Upper lobe of right lung (tissue), 1 donor: ENCODE results near the gene SGF29. TPM values are rescaled to one million over a fixed set of nuclear protein-coding genes. Genes with fewer than 3 reads are reported as not detected.
A peak's percentile ranks its signal among the peaks of the same experiment; 100 is the strongest.

ENCODE experiments used
- ATAC-seq: fragments of 200-7000 bp; cut with Tn5 transposase; one replicate; pipeline ENCODE4 v1.9.1; 2020; ENCODE audit warnings: mild to moderate bottlenecking, moderate library complexity
- DNase-seq: peaks from one replicate; pipeline ENCODE4 v3.0.0-alpha.2; 2020
- H3K27ac ChIP-seq: fragments of 200-600 bp; one replicate; pipeline ENCODE4 v1.8.0; 2022
- H3K27me3 ChIP-seq: fragments of 200-600 bp; one replicate; pipeline ENCODE4 v1.8.0; 2022; ENCODE audit warnings: mild to moderate bottlenecking
- H3K36me3 ChIP-seq: fragments of 200-600 bp; one replicate; pipeline ENCODE4 v1.8.0; 2022
- H3K4me1 ChIP-seq: fragments of 200-600 bp; one replicate; pipeline ENCODE4 v1.8.0; 2022
- H3K4me3 ChIP-seq: fragments of 200-600 bp; one replicate; pipeline ENCODE4 v1.8.0; 2022; ENCODE audit warnings: mild to moderate bottlenecking
- H3K9me3 ChIP-seq: fragments of 200-600 bp; one replicate; pipeline ENCODE4 v1.8.0; 2022
- CTCF ChIP-seq: fragments of 200-600 bp; IDR thresholded peaks from one replicate; pipeline ENCODE4 v1.8.0; 2022; ENCODE audit warnings: antibody characterized with exemption
- intact Hi-C: fragments of 100-400 bp; cut with DNase I; formaldehyde crosslinking; loops from one replicate; pipeline ENCODE4 v1.11.0; 2022
- total RNA-seq: library from RNA; stranded (reverse); fragmentation: NEBNext Ultra II Directional; extraction: Animal tissue kit (Norgen Biotek cat#: 25700); gene quantifications from one replicate; pipeline ENCODE4 v1.2.1, GENCODE V29; 2021
- donor health status: DM: no; HTN: yes; CAD: no; lungs with severe emphysema.

SGF29 gene
- total RNA-seq, 1 donor from 2014 or later: 33.5 TPM

DNA sequence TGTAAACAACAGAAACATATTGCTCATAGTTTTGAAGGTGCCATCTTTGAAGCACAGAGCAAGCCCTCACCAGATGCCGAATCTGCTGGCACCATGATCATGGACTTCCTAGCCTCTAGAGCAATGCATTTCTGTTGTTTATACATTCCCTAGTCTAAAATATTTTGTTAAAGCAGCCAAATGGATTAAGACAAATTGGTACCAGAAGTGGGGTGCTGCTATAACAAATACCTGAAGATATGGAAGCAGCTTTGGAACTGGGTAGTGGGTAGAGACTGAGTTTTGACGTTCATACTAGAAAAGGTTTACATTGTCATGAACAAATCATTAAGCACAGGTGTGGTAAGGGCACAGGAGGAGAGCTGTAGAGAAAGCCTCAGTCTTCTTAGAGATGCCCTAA, 13.6 kb downstream of the SGF29 start:
- no peak overlapping the region for H3K27ac ChIP-seq
- no peaks in the 10 kb centered on the region for H3K9me3 ChIP-seq
- ATAC-seq: no peak
- no peak overlapping the region for H3K4me3 ChIP-seq
- H3K36me3 ChIP-seq: no peaks in the 10 kb centered on the region
- peaks cover 10% of the 10 kb centered on the region for H3K4me1 ChIP-seq
- H3K27me3 ChIP-seq: no peaks in the 10 kb centered on the region
- no peak for TF ChIP-seq CTCF
- intact Hi-C loops: no loop called here
- DNase-seq: no peak

- no peak for DNase-seq
- ATAC-seq: no peak
- Histone ChIP-seq H3K27me3 (no peaks in the 10 kb centered on the region), H3K4me1 (peaks cover 20% of the 10 kb centered on the region), H3K9me3 (no peaks in the 10 kb centered on the region), H3K4me3 (no peak overlapping the region), H3K36me3 (no peaks in the 10 kb centered on the region), H3K27ac (no peak overlapping the region)
- intact Hi-C loops: no loop called here
- TF ChIP-seq CTCF: no peak
Measured at GRCh38 chr16:28569021-28569420, 15.3 kb downstream of the SGF29 start.

GRCh38 chr16:28569968-28570752, 16.4 kb downstream of the SGF29 start:
- no peak for TF ChIP-seq CTCF
- Histone ChIP-seq H3K36me3 (no peaks in the 10 kb centered on the region), H3K4me1 (peaks cover 27% of the 10 kb centered on the region), H3K4me3 (no peak overlapping the region), H3K9me3 (no peaks in the 10 kb centered on the region), H3K27ac (no peak overlapping the region), H3K27me3 (no peaks in the 10 kb centered on the region)
- intact Hi-C loops: no loop called here
- no peak for ATAC-seq
- DNase-seq: no peak

DNA sequence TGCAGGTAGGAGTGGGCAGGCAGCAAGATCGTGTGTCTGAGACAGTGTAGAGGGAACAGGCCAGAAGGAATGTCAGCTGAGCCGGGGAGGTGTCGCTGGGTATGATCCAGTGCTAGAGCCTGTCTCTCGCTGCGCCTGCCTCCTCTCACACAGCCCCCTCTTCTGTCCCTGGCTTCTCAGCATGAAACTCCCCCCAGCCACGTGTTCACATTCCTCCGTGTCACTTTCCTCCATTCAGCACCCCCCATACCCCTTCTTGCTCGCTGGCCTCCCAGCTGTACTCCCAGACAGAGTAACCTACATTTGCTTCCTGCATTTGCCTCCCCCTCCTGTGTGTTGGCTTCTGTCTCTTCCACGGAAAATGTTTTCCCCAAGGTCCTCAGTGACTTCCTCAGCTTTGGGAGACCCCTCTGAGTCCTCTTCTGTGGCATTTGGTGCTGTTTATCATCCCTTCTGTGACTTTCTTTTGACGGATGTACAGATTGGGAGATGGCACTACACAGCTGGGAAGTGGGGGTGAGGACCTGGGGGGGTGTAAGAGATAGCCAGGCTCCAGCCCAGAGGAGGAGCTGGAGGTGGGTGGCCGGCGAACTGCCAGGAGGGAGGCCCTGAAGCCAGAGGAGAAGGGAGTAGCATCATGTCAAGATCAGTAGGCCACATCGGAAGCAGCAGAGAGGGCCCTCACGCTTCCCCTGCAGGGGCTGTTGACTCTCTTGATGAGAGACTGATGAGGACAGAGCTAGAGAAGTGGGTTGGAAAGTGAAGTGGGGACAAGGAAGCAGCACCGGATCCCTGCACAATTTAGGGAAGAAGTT, 19.2 kb downstream of the SGF29 start:
- Histone ChIP-seq H3K9me3 (no peaks in the 10 kb centered on the region), H3K27ac (peak overlapping the region; percentile 8), H3K4me1 (peaks cover 27% of the 10 kb centered on the region), H3K4me3 (no peak overlapping the region), H3K36me3 (no peaks in the 10 kb centered on the region), H3K27me3 (no peaks in the 10 kb centered on the region)
- ATAC-seq (peak; percentile 60), DNase-seq (no peak)
- TF ChIP-seq CTCF: no peak
- intact Hi-C loops: no loop called here

GRCh38 chr16:28573738-28574718, 20.3 kb downstream of the SGF29 start:
- H3K4me1 ChIP-seq: peaks cover 27% of the 10 kb centered on the region
- H3K27ac ChIP-seq: no peak overlapping the region
- DNase-seq: no peak
- H3K4me3 ChIP-seq: no peak overlapping the region
- ATAC-seq: peak; percentile 77
- TF ChIP-seq CTCF: no peak
- no peaks in the 10 kb centered on the region for H3K9me3 ChIP-seq
- no peaks in the 10 kb centered on the region for H3K27me3 ChIP-seq
- no peaks in the 10 kb centered on the region for H3K36me3 ChIP-seq
- intact Hi-C loops: no loop called here
